Measurements from ENCODE around the gene FAT4. TPM values are rescaled to one million over a fixed set of nuclear protein-coding genes. Genes with fewer than 3 reads are reported as not detected.

FAT4 gene
- total RNA-seq, 1 experiment from 2014 or later, result 33.6 TPM

DNA sequence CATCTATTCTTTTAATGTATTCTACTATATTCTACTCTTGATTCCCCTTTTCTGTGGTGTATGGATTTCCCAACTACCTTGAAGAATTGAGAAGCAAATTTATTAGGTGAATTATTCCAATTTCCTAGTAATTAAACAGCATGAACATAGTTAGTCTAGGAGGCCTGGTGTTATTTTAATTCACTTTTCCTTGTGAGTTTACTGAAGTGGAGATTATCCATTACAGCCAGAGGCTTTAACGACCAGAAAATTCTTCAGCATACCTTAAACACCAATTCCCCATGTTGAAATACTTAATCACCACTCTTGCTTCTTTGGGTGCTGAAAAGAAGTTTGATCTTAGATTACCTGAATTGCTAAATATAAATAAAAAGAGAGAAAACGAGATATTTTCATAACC is 29.4 kb downstream of the FAT4 start:
- Histone ChIP-seq H3K4me3 (ENCODE audit: low read depth, low read length, poor library complexity, severe bottlenecking) (no peak overlapping the region), H3K36me3 (ENCODE audit: insufficient read depth, low read length, poor library complexity, severe bottlenecking) (no peaks in the 10 kb centered on the region), H3K27me3 (replicated peaks; ENCODE audit: insufficient read depth, low read depth, low read length, poor library complexity) (no peaks in the 10 kb centered on the region), H3K27ac (ENCODE audit: low read depth, low read length, poor library complexity, severe bottlenecking) (no peak overlapping the region), H3K4me1 (ENCODE audit: insufficient read depth, low read length, poor library complexity, severe bottlenecking) (peaks cover 15% of the 10 kb centered on the region), H3K9me3 (ENCODE audit: low read depth, low read length, poor library complexity, severe bottlenecking) (no peaks in the 10 kb centered on the region)
- no TSS peak for BruUV-seq (replicated peaks)
- CTCF ChIA-PET, result no interaction called here
- POLR2A ChIA-PET (ENCODE audit: low non-redundant PET), result no interaction called here
- DNase-seq (ENCODE audit: low spot score), result no peak
- intact Hi-C loops (cut with micrococcal nuclease; ENCODE audit: unreplicated experiment), result no loop called here
- TF ChIP-seq EZH2 (IDR thresholded peaks at IDR 0.05; ENCODE audit: borderline replicate concordance, low read depth, low read length, poor library complexity, severe bottlenecking), result no peak
- TF ChIP-seq, protein P1, sequence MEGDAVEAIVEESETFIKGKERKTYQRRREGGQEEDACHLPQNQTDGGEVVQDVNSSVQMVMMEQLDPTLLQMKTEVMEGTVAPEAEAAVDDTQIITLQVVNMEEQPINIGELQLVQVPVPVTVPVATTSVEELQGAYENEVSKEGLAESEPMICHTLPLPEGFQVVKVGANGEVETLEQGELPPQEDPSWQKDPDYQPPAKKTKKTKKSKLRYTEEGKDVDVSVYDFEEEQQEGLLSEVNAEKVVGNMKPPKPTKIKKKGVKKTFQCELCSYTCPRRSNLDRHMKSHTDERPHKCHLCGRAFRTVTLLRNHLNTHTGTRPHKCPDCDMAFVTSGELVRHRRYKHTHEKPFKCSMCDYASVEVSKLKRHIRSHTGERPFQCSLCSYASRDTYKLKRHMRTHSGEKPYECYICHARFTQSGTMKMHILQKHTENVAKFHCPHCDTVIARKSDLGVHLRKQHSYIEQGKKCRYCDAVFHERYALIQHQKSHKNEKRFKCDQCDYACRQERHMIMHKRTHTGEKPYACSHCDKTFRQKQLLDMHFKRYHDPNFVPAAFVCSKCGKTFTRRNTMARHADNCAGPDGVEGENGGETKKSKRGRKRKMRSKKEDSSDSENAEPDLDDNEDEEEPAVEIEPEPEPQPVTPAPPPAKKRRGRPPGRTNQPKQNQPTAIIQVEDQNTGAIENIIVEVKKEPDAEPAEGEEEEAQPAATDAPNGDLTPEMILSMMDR (conservative IDR thresholded peaks at IDR 0.05; ENCODE audit: low read depth, low read length), result no peak

DNA sequence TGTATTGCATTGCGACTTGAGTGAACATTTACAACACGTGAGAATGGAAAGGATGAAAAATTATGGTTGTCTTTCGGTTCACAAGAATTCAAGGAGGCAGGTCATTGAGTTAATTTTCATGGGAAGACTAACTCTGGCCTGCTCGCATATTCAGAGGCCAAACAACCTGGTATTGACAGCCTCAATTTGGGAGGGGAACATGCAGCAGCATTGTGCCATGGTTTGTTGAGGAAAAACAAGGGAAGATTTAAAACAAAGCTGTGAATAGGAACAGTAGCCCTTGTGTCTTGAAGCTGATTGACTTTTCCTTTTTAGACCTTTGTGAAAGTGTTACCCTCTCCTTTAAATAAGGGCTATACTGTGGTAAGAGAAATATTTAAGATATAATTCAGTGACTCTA is 31.9 kb downstream of the FAT4 start:
- CTCF ChIA-PET, result no interaction called here
- intact Hi-C loops (cut with micrococcal nuclease; ENCODE audit: unreplicated experiment), result no loop called here
- Histone ChIP-seq H3K4me3 (ENCODE audit: low read depth, low read length, poor library complexity, severe bottlenecking) (no peak overlapping the region), H3K4me1 (ENCODE audit: insufficient read depth, low read length, poor library complexity, severe bottlenecking) (peaks cover 12% of the 10 kb centered on the region), H3K27me3 (replicated peaks; ENCODE audit: insufficient read depth, low read depth, low read length, poor library complexity) (no peaks in the 10 kb centered on the region), H3K36me3 (ENCODE audit: insufficient read depth, low read length, poor library complexity, severe bottlenecking) (no peaks in the 10 kb centered on the region), H3K9me3 (ENCODE audit: low read depth, low read length, poor library complexity, severe bottlenecking) (no peaks in the 10 kb centered on the region), H3K27ac (ENCODE audit: low read depth, low read length, poor library complexity, severe bottlenecking) (no peak overlapping the region)
- BruUV-seq (replicated peaks), result no TSS peak
- no peak for DNase-seq (ENCODE audit: low spot score)
- no peak for TF ChIP-seq EZH2 (IDR thresholded peaks at IDR 0.05; ENCODE audit: borderline replicate concordance, low read depth, low read length, poor library complexity, severe bottlenecking)
- POLR2A ChIA-PET (ENCODE audit: low non-redundant PET), result no interaction called here

DNA sequence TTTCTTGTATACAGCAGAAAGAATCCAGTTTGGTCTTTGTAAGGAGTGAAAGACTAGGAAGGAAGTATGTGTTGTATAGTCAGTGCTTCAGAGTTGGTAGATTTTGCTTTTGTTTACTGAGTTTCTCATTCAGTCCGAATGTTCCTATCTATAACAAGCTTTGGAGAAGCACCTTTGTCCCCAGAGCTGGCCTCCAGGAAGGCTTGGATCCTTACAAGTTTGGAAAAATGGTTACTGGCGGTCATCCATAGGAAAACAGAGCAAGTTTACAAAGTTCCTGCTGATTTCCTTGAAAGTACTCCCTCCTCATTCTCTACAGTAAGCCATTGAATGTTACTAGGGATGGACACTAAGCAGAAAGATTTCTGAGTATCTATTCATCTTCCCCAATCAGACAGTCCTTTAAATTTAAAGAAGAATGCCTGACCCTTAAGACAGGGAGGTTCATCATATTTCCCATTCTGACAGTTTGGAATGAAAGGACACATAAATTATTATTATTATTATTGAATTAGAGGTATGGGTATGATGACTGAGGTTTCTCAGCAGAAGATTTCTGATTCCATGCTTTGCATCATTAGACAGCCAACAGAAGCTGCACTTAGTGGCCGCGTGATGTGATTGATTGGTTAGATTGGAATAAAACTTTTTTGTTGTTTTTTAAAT is 35.8 kb downstream of the FAT4 start:
- ChIA-PET CTCF (no interaction called here), POLR2A (ENCODE audit: low non-redundant PET) (no interaction called here)
- intact Hi-C loops (cut with micrococcal nuclease; ENCODE audit: unreplicated experiment), result no loop called here
- no peaks in the 10 kb centered on the region for H3K36me3 ChIP-seq (ENCODE audit: insufficient read depth, low read length, poor library complexity, severe bottlenecking)
- DNase-seq (ENCODE audit: low spot score), result no peak
- no peak overlapping the region for H3K4me3 ChIP-seq (ENCODE audit: low read depth, low read length, poor library complexity, severe bottlenecking)
- H3K27me3 ChIP-seq (replicated peaks; ENCODE audit: insufficient read depth, low read depth, low read length, poor library complexity), result no peaks in the 10 kb centered on the region
- no peak overlapping the region for H3K27ac ChIP-seq (ENCODE audit: low read depth, low read length, poor library complexity, severe bottlenecking)
- no peak for TF ChIP-seq EZH2 (IDR thresholded peaks at IDR 0.05; ENCODE audit: borderline replicate concordance, low read depth, low read length, poor library complexity, severe bottlenecking)
- TF ChIP-seq, protein P1 (conservative IDR thresholded peaks at IDR 0.05; ENCODE audit: low read depth, low read length), result no peak
- no TSS peak for BruUV-seq (replicated peaks)
- H3K9me3 ChIP-seq (ENCODE audit: low read depth, low read length, poor library complexity, severe bottlenecking), result no peaks in the 10 kb centered on the region
- peaks cover 10% of the 10 kb centered on the region for H3K4me1 ChIP-seq (ENCODE audit: insufficient read depth, low read length, poor library complexity, severe bottlenecking)

DNA sequence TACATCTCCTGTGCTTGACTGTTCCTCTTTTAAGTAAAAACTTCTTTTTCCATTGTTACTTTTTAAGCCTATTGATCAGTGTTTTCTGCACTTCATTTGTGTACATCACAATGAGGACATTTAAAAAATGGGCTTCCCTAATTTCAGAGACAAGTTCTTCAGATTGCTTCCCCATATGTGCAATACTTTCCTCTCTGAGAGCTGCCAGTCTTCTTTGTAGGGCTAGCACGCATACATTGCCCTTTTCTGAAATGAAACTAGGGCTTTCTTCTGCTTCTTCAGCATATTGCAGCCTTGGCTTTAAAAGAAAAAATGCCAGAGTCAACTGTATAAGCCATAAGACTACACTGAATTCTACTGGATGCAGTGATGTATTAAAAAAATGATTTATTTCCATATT is 37.8 kb downstream of the FAT4 start:
- H3K36me3 ChIP-seq (ENCODE audit: insufficient read depth, low read length, poor library complexity, severe bottlenecking), result no peaks in the 10 kb centered on the region
- intact Hi-C loops (cut with micrococcal nuclease; ENCODE audit: unreplicated experiment), result no loop called here
- TF ChIP-seq, protein P1 (conservative IDR thresholded peaks at IDR 0.05; ENCODE audit: low read depth, low read length), result no peak
- TF ChIP-seq EZH2 (IDR thresholded peaks at IDR 0.05; ENCODE audit: borderline replicate concordance, low read depth, low read length, poor library complexity, severe bottlenecking), result no peak
- DNase-seq (ENCODE audit: low spot score), result no peak
- no peaks in the 10 kb centered on the region for H3K4me1 ChIP-seq (ENCODE audit: insufficient read depth, low read length, poor library complexity, severe bottlenecking)
- no peak overlapping the region for H3K4me3 ChIP-seq (ENCODE audit: low read depth, low read length, poor library complexity, severe bottlenecking)
- CTCF ChIA-PET, result no interaction called here
- no peak overlapping the region for H3K27ac ChIP-seq (ENCODE audit: low read depth, low read length, poor library complexity, severe bottlenecking)
- BruUV-seq (replicated peaks), result no TSS peak
- no peaks in the 10 kb centered on the region for H3K9me3 ChIP-seq (ENCODE audit: low read depth, low read length, poor library complexity, severe bottlenecking)
- POLR2A ChIA-PET (ENCODE audit: low non-redundant PET), result no interaction called here
- no peaks in the 10 kb centered on the region for H3K27me3 ChIP-seq (replicated peaks; ENCODE audit: insufficient read depth, low read depth, low read length, poor library complexity)

All from A673 (cell line).